Measurements from ENCODE around the gene SNX13. TPM values are rescaled to one million over a fixed set of nuclear protein-coding genes. Genes with fewer than 3 reads are reported as not detected.
A peak's percentile ranks its signal among the peaks of the same experiment; 100 is the strongest.

Gene SNX13
- total RNA-seq, 1 donor from 2014 or later = 32.9 TPM

GRCh38 chr7:17769918-17770317 is 170.4 kb downstream of the SNX13 start:
- H3K4me3 ChIP-seq (ENCODE audit: low read depth, low read length) = no peak overlapping the region
- TF ChIP-seq, protein P1, sequence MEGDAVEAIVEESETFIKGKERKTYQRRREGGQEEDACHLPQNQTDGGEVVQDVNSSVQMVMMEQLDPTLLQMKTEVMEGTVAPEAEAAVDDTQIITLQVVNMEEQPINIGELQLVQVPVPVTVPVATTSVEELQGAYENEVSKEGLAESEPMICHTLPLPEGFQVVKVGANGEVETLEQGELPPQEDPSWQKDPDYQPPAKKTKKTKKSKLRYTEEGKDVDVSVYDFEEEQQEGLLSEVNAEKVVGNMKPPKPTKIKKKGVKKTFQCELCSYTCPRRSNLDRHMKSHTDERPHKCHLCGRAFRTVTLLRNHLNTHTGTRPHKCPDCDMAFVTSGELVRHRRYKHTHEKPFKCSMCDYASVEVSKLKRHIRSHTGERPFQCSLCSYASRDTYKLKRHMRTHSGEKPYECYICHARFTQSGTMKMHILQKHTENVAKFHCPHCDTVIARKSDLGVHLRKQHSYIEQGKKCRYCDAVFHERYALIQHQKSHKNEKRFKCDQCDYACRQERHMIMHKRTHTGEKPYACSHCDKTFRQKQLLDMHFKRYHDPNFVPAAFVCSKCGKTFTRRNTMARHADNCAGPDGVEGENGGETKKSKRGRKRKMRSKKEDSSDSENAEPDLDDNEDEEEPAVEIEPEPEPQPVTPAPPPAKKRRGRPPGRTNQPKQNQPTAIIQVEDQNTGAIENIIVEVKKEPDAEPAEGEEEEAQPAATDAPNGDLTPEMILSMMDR (IDR thresholded peaks at IDR 0.05; ENCODE audit: insufficient read depth, low read length, severe bottlenecking) = peak; percentile 72
- no peaks in the 10 kb centered on the region for H3K27me3 ChIP-seq (ENCODE audit: control insufficient read depth, insufficient read depth, low read length)
- DNase-seq (ENCODE audit: low read depth) (peak; percentile 57), FAIRE-seq (no peak)
- no peaks in the 10 kb centered on the region for H3K36me3 ChIP-seq (ENCODE audit: control insufficient read depth, insufficient read depth, low read length)

DNA sequence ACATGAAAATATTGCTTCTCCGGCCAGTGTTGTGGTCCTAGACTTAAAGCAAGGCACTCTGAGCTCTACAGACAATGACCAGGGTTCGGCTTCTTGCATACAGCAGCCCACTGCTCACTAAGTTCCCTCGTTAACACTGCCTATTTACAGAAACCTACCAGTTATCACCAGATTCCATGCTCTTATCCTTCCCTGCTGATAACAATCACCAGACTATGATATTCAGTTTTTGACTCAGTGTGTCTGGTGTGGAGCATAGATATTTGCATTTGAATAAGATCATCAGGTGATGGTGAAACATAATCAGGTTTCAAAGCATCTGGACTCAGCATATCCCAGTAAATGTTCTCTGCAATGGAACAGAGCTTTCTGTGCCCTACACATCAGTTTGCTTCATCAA is 182.3 kb downstream of the SNX13 start:
- Histone ChIP-seq H3K4me3 (ENCODE audit: low read depth, low read length) (no peak overlapping the region), H3K27me3 (ENCODE audit: control insufficient read depth, insufficient read depth, low read length) (no peaks in the 10 kb centered on the region), H3K36me3 (ENCODE audit: control insufficient read depth, insufficient read depth, low read length) (no peaks in the 10 kb centered on the region)
- DNase-seq (ENCODE audit: low read depth) (no peak), FAIRE-seq (no peak)
- TF ChIP-seq, protein P1 (IDR thresholded peaks at IDR 0.05; ENCODE audit: insufficient read depth, low read length, severe bottlenecking) = no peak

- DNase-seq (ENCODE audit: low read depth) (no peak), FAIRE-seq (no peak)
- TF ChIP-seq, protein P1 (IDR thresholded peaks at IDR 0.05; ENCODE audit: insufficient read depth, low read length, severe bottlenecking) = no peak
- Histone ChIP-seq H3K27me3 (ENCODE audit: control insufficient read depth, insufficient read depth, low read length) (no peaks in the 10 kb centered on the region), H3K4me3 (ENCODE audit: low read depth, low read length) (no peak overlapping the region), H3K36me3 (ENCODE audit: control insufficient read depth, insufficient read depth, low read length) (no peaks in the 10 kb centered on the region)
Observed at GRCh38 chr7:17746020-17746530, 194.2 kb downstream of the SNX13 start.

DNA sequence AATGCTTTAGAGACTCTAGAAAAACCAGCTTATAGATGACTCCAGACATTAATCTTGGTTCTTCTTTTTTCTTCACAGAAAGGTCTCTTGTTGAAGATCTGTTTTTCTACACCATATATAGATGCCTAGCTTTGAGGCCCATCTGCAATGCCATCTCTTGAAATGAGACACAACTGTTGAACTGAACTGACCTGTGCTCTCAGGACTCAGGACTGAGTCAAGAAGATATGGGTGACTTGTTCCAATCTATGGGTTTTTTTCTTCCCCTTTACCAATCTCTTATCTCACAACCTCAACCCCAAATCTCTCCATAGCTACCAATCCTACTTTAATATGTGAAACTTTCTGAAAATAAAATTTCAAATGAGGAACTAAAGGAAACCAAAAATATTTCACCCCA is 194.7 kb downstream of the SNX13 start:
- FAIRE-seq = no peak
- no peaks in the 10 kb centered on the region for H3K36me3 ChIP-seq (ENCODE audit: control insufficient read depth, insufficient read depth, low read length)
- TF ChIP-seq, protein P1 (IDR thresholded peaks at IDR 0.05; ENCODE audit: insufficient read depth, low read length, severe bottlenecking) = no peak
- no peak for DNase-seq (ENCODE audit: low read depth)
- H3K27me3 ChIP-seq (ENCODE audit: control insufficient read depth, insufficient read depth, low read length) = no peaks in the 10 kb centered on the region
- H3K4me3 ChIP-seq (ENCODE audit: low read depth, low read length) = no peak overlapping the region

DNA sequence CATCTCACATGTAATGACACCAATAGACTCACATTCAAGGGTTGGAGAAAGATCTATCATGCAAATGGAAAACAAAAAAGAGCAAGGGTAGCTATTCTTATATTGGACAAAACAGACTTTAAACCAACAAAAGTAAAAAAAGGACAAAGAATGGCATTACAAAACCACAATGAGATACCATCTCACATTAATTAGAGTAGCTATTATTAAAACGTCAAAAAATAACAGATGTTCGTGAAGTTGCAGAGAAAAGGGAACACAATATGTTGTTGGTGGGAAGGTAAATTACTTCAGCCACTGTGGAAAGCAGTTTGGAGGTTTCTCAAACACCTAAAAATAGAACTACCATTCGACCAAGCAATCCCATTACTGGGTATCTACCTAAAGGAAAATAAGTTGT is 197.0 kb downstream of the SNX13 start:
- Histone ChIP-seq H3K4me3 (ENCODE audit: low read depth, low read length) (no peak overlapping the region), H3K36me3 (ENCODE audit: control insufficient read depth, insufficient read depth, low read length) (no peaks in the 10 kb centered on the region), H3K27me3 (ENCODE audit: control insufficient read depth, insufficient read depth, low read length) (no peaks in the 10 kb centered on the region)
- TF ChIP-seq, protein P1 (IDR thresholded peaks at IDR 0.05; ENCODE audit: insufficient read depth, low read length, severe bottlenecking) = no peak
- FAIRE-seq (no peak), DNase-seq (ENCODE audit: low read depth) (no peak)

GRCh38 chr7:17741426-17741825 is 198.9 kb downstream of the SNX13 start:
- H3K4me3 ChIP-seq (ENCODE audit: low read depth, low read length) = no peak overlapping the region
- H3K36me3 ChIP-seq (ENCODE audit: control insufficient read depth, insufficient read depth, low read length) = no peaks in the 10 kb centered on the region
- DNase-seq (ENCODE audit: low read depth) (no peak), FAIRE-seq (no peak)
- TF ChIP-seq, protein P1 (IDR thresholded peaks at IDR 0.05; ENCODE audit: insufficient read depth, low read length, severe bottlenecking) = no peak
- H3K27me3 ChIP-seq (ENCODE audit: control insufficient read depth, insufficient read depth, low read length) = no peaks in the 10 kb centered on the region
